OCI-LY1 (cell line): Measurements from ENCODE around the gene THUMPD2.

Experiments
- H2AFZ ChIP-seq: fragments of 200-600 bp; sonication (generic), shearing (Covaris generic); 2 replicates; pipeline ENCODE4 v1.6.0; 2014; ENCODE audit warnings: antibody characterized with exemption, mild to moderate bottlenecking, low read length
- H3F3A ChIP-seq: fragments of 200-600 bp; sonication (generic), shearing (Covaris generic); 2 replicates; pipeline ENCODE4 v1.6.0; 2014; ENCODE audit warnings: mild to moderate bottlenecking, antibody characterized with exemption, low read length, moderate library complexity; ENCODE audit not compliant: insufficient read depth
- H3K27ac ChIP-seq: fragments of 200-600 bp; sonication (generic); 2 replicates; pipeline ENCODE4 v1.5.1; 2014; ENCODE audit warnings: low read length, mixed run types, mild to moderate bottlenecking, low read depth; ENCODE audit not compliant: poor library complexity, severe bottlenecking
- H3K27me3 ChIP-seq: fragments of 200-600 bp; sonication (generic); 2 replicates; pipeline ENCODE4 v1.6.0; 2014; ENCODE audit warnings: antibody characterized with exemption, mild to moderate bottlenecking, low read length, moderate library complexity; ENCODE audit not compliant: insufficient read depth
- H3K36me3 ChIP-seq: fragments of 200-600 bp; sonication (generic); 2 replicates; pipeline ENCODE4 v1.6.1; 2014; ENCODE audit warnings: mild to moderate bottlenecking, antibody characterized with exemption, low read length, moderate library complexity, mixed read lengths; ENCODE audit not compliant: insufficient read depth
- H3K4me1 ChIP-seq: fragments of 200-600 bp; sonication (generic); 2 replicates; pipeline ENCODE4 v1.5.1; 2014; ENCODE audit warnings: mild to moderate bottlenecking, low read length, moderate library complexity; ENCODE audit not compliant: insufficient read depth, severe bottlenecking
- H3K4me2 ChIP-seq: fragments of 200-600 bp; sonication (generic), shearing (Covaris generic); 2 replicates; pipeline ENCODE4 v1.6.1; 2014; ENCODE audit warnings: low read length
- H3K4me3 ChIP-seq: fragments of 200-600 bp; sonication (generic); 2 replicates; pipeline ENCODE4 v1.5.1; 2014; ENCODE audit warnings: low read length, low read depth, mild to moderate bottlenecking, mixed read lengths; ENCODE audit not compliant: poor library complexity, severe bottlenecking
- H3K79me2 ChIP-seq: fragments of 200-600 bp; shearing (Covaris generic); 2 replicates; pipeline ENCODE4 v1.6.1; 2016; ENCODE audit warnings: mixed run types, low read length, mixed read lengths; ENCODE audit not compliant: insufficient read depth
- H3K9ac ChIP-seq: fragments of 200-600 bp; sonication (generic), shearing (Covaris generic); 2 replicates; pipeline ENCODE4 v1.6.1; 2014; ENCODE audit warnings: mild to moderate bottlenecking, low read length, mixed read lengths
- H3K9me2 ChIP-seq: fragments of 200-600 bp; sonication (generic), shearing (Covaris generic); 2 replicates; pipeline ENCODE4 v1.6.1; 2014; ENCODE audit warnings: low read depth, mild to moderate bottlenecking, low read length, mixed read lengths
- H3K9me3 ChIP-seq: fragments of 200-600 bp; shearing (Covaris generic); 2 replicates; pipeline ENCODE4 v1.6.1; 2014; ENCODE audit warnings: low read length, mixed read lengths
- H4K20me1 ChIP-seq: fragments of 200-600 bp; sonication (generic), shearing (Covaris generic); 2 replicates; pipeline ENCODE4 v1.6.0; 2016; ENCODE audit warnings: mild to moderate bottlenecking, low read length; ENCODE audit not compliant: insufficient read depth
- EZH2 ChIP-seq: fragments of 200-600 bp; sonication (generic), shearing (Covaris generic); IDR thresholded peaks from 2 replicates; pipeline ENCODE4 v1.8.0; 2017; ENCODE audit warnings: borderline replicate concordance, mixed run types, mild to moderate bottlenecking, antibody characterized with exemption, low read length, moderate library complexity, mixed read lengths
- TF ChIP-seq, protein P1 (sequence below): fragments of 200-600 bp; sonication (generic), shearing (Covaris generic); IDR thresholded peaks from 2 replicates; pipeline ENCODE4 v1.5.1; 2017; ENCODE audit warnings: mild to moderate bottlenecking, antibody characterized with exemption, low read length, moderate library complexity, mixed read lengths

The THUMPD2 gene

GRCh38 chr2:39786761-39787522 lies 7.9 kb upstream of the THUMPD2 start:
- no peak for TF ChIP-seq EZH2
- TF ChIP-seq, protein P1, sequence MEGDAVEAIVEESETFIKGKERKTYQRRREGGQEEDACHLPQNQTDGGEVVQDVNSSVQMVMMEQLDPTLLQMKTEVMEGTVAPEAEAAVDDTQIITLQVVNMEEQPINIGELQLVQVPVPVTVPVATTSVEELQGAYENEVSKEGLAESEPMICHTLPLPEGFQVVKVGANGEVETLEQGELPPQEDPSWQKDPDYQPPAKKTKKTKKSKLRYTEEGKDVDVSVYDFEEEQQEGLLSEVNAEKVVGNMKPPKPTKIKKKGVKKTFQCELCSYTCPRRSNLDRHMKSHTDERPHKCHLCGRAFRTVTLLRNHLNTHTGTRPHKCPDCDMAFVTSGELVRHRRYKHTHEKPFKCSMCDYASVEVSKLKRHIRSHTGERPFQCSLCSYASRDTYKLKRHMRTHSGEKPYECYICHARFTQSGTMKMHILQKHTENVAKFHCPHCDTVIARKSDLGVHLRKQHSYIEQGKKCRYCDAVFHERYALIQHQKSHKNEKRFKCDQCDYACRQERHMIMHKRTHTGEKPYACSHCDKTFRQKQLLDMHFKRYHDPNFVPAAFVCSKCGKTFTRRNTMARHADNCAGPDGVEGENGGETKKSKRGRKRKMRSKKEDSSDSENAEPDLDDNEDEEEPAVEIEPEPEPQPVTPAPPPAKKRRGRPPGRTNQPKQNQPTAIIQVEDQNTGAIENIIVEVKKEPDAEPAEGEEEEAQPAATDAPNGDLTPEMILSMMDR: no peak
- Histone ChIP-seq H3K4me1 (no peaks in the 10 kb centered on the region), H3K27me3 (no peaks in the 10 kb centered on the region), H3K36me3 (no peaks in the 10 kb centered on the region), H3F3A (no peaks in the 10 kb centered on the region), H3K79me2 (no peaks in the 10 kb centered on the region), H4K20me1 (no peaks in the 10 kb centered on the region), H3K9ac (no peak overlapping the region), H3K9me2 (no peaks in the 10 kb centered on the region), H3K9me3 (no peaks in the 10 kb centered on the region), H2AFZ (no peak overlapping the region), H3K4me3 (no peak overlapping the region), H3K4me2 (no peak overlapping the region), H3K27ac (no peak overlapping the region)

DNA sequence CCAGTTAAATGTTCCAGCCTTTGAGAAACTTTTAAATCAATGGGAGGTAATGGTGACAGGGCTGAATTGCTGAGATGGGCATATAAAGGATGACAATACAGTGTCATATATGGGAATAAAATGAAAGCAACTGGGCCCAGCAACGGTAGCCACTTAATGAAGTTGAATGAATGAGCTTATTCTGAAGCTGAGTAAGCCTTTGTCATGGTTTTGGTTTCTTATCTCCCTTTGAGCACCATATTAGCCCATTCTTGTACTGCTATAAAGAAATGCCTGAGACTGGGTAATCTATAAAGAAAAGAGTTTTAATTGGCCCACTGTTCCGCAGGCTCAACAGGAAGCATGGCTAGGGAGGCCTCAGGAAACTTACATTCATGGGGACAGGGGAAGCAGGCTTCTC lies 3.5 kb upstream of the THUMPD2 start:
- TF ChIP-seq EZH2: no peak
- TF ChIP-seq, protein P1: no peak
- Histone ChIP-seq H3K27ac (no peak overlapping the region), H3K9ac (no peak overlapping the region), H3K36me3 (peaks cover 3% of the 10 kb centered on the region; the same call in 1 of the 2 replicates), H3K9me3 (no peaks in the 10 kb centered on the region), H3K79me2 (peaks cover 11% of the 10 kb centered on the region), H3K4me2 (no peak overlapping the region), H2AFZ (no peak overlapping the region), H3K4me1 (peaks cover 26% of the 10 kb centered on the region), H3K4me3 (no peak overlapping the region), H4K20me1 (no peaks in the 10 kb centered on the region), H3K9me2 (no peaks in the 10 kb centered on the region), H3F3A (no peaks in the 10 kb centered on the region), H3K27me3 (no peaks in the 10 kb centered on the region)

DNA sequence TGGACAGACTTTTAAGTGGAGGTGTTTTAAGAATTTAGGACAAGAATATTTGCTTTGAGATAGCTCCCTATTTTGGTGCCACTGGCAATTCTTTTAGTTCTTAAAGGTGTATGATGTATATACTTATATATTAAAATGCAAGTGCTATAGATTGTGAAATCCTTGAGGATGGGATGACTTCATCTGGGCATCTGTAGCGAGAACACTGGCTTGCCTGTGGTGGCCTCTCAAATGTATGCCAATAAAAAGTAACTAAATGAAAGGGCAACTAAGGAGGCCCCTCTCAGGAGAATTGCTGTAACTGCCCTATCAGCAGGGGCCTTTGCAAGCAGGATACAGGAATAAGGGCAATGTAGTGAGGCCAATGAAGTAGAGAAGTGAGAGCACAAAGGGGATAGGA lies 2.6 kb upstream of the THUMPD2 start:
- Histone ChIP-seq H3K36me3 (peaks cover 12% of the 10 kb centered on the region), H3K79me2 (peaks cover 20% of the 10 kb centered on the region), H3K9me2 (no peaks in the 10 kb centered on the region), H3K4me3 (no peak overlapping the region), H3K27me3 (no peaks in the 10 kb centered on the region), H3K9me3 (no peaks in the 10 kb centered on the region), H3K4me2 (no peak overlapping the region), H3K27ac (no peak overlapping the region), H3K4me1 (peaks cover 35% of the 10 kb centered on the region), H2AFZ (no peak overlapping the region), H3K9ac (no peak overlapping the region), H4K20me1 (no peaks in the 10 kb centered on the region), H3F3A (no peaks in the 10 kb centered on the region)
- TF ChIP-seq, protein P1: no peak
- TF ChIP-seq EZH2: no peak
